Sigmoid colon (tissue), 7 donors: ENCODE results near the gene RGS8. TPM values are rescaled to one million over a fixed set of nuclear protein-coding genes. Genes with fewer than 3 reads are reported as not detected.

Experiments
- DNase-seq: peaks from one replicate; pipeline ENCODE4 v3.0.0-alpha.2; 2019
- H3K27ac ChIP-seq, 4 donors: fragments of 200-600 bp; sonication (generic); one replicate each; pipeline ENCODE4 v1.5.1; 2016 to 2019; ENCODE audit warnings: mild to moderate bottlenecking in 1 of 4
- H3K27me3 ChIP-seq, 3 donors: fragments of 200-600 bp; sonication (generic); one replicate each; pipeline ENCODE4 v1.5.1; 2019; ENCODE audit warnings: mild to moderate bottlenecking in 1 of 3
- H3K36me3 ChIP-seq, 4 donors: fragments of 200-600 bp; sonication (generic); one replicate each; pipeline ENCODE4 v1.5.1; 2016 to 2019
- H3K4me1 ChIP-seq, 4 donors: fragments of 200-600 bp; sonication (generic); one replicate each; pipeline ENCODE4 v1.5.1; 2017 to 2019
- H3K4me3 ChIP-seq, 4 donors: fragments of 200-600 bp; sonication (generic); one replicate each; pipeline ENCODE4 v1.5.1; 2017 to 2019; ENCODE audit warnings: mild to moderate bottlenecking in 2 of 4, moderate library complexity in 1 of 4
- H3K9me3 ChIP-seq, 4 donors: fragments of 200-600 bp in 3 of 4; sonication (generic) in 3 of 4; one replicate each; pipeline versions ENCODE4 v1.5.1 to v1.6.1; 2013 to 2019
- CTCF ChIP-seq, 4 experiments: fragments of 450-650 bp in 3 of 4; fragments of 200-600 bp in 1 of 4; IDR thresholded peaks; one replicate each; pipeline ENCODE4 v1.5.1; 2016 to 2019; ENCODE audit warnings: antibody characterized with exemption in 4 of 4, mild to moderate bottlenecking in 3 of 4, moderate library complexity in 2 of 4
- EP300 ChIP-seq, 4 donors: sonication (generic); formaldehyde crosslinking; IDR thresholded peaks; one replicate each; pipeline ENCODE4 v1.6.1; 2017; ENCODE audit warnings: antibody characterized with exemption in 4 of 4
- POLR2A ChIP-seq, 2 donors: fragments of 450-650 bp; IDR thresholded peaks; one replicate each; pipeline ENCODE4 v1.6.1; 2016; ENCODE audit warnings: antibody characterized with exemption in 2 of 2, mild to moderate bottlenecking in 2 of 2, moderate library complexity in 2 of 2
- POLR2AphosphoS5 ChIP-seq, 4 donors: sonication (generic); formaldehyde crosslinking; IDR thresholded peaks; one replicate each; pipeline ENCODE4 v1.6.1; 2017; ENCODE audit warnings: antibody characterized with exemption in 4 of 4
- WGBS, 2 donors: extraction: QIAGEN DNeasy Blood & Tissue Kit; methylation state at CpG; one replicate each; pipeline ENCODE4 v1.1.7; 2013; 5-methylcytosine and 5-hydroxymethylcytosine counted together
- intact Hi-C: fragments of 100-400 bp; cut with DNase I; formaldehyde crosslinking; loops from one replicate; pipeline ENCODE4 v1.15.1; 2023
- polyA plus RNA-seq, 3 donors: library from polyadenylated mRNA; stranded (reverse); fragments of 200-250 nt; gene quantifications; one replicate each; pipeline ENCODE4 v1.2.3, GENCODE V29; 2013
- total RNA-seq, 4 donors: library from RNA; depleted of rRNA; stranded (reverse); fragments of >200 nt; gene quantifications; one replicate each; pipeline ENCODE4 v1.1.0, GENCODE V29; 2016
- donor health status: healthy with polysubstance abuse.
- donor health status: Bipolar disorder and iron deficiency.
- donor health status: healthy.

The RGS8 gene
- total and polyA plus RNA-seq, 7 donors: under 0.01 to 0.54 (median 0.04) TPM; not detected in 4

- intact Hi-C loops: no loop called here
- H3K27ac ChIP-seq: no peak overlapping the region
- no peaks in the 10 kb centered on the region for H3K36me3 ChIP-seq
- H3K4me1 ChIP-seq: peaks cover 0 to 29% (median 19%) of the 10 kb centered on the region in 4 donors
- no peak for DNase-seq
- H3K4me3 ChIP-seq: no peak overlapping the region
- H3K27me3 ChIP-seq: no peaks in the 10 kb centered on the region
- 76 to 81% methylated on average over 5 of the region's 5 CpGs for WGBS, 2 donors
- TF ChIP-seq EP300 (IDR thresholded peaks at IDR 0.05) (no peak), CTCF (IDR thresholded peaks at IDR 0.05) (no peak), POLR2AphosphoS5 (IDR thresholded peaks at IDR 0.05) (no peak), POLR2A (IDR thresholded peaks at IDR 0.05) (no peak)
- H3K9me3 ChIP-seq: no peaks in the 10 kb centered on the region
Measured at GRCh38 chr1:182677397-182678098, 6.8 kb downstream of the RGS8 start.

GRCh38 chr1:182676274-182676673 lies 8.1 kb downstream of the RGS8 start:
- intact Hi-C loops: no loop called here
- DNase-seq: no peak
- Histone ChIP-seq H3K9me3 (no peaks in the 10 kb centered on the region), H3K27me3 (no peaks in the 10 kb centered on the region), H3K36me3 (no peaks in the 10 kb centered on the region), H3K4me1 (peaks cover 0 to 29% (median 19%) of the 10 kb centered on the region in 4 donors), H3K27ac (no peak overlapping the region), H3K4me3 (no peak overlapping the region)
- TF ChIP-seq POLR2A (IDR thresholded peaks at IDR 0.05): no peak
- TF ChIP-seq CTCF (IDR thresholded peaks at IDR 0.05): no peak
- TF ChIP-seq EP300 (IDR thresholded peaks at IDR 0.05): no peak
- TF ChIP-seq POLR2AphosphoS5 (IDR thresholded peaks at IDR 0.05): no peak
- WGBS, 2 donors: 72 to 79% methylated on average over 4 of the region's 4 CpGs

GRCh38 chr1:182674346-182675246 lies 9.8 kb downstream of the RGS8 start:
- peak; percentile 70 for DNase-seq
- Histone ChIP-seq H3K9me3 (no peaks in the 10 kb centered on the region), H3K36me3 (no peaks in the 10 kb centered on the region), H3K4me3 (no peak overlapping the region), H3K27ac (peak overlapping the region; percentile 28 to 69 (median 51)), H3K27me3 (no peaks in the 10 kb centered on the region), H3K4me1 (peaks cover 0 to 29% (median 19%) of the 10 kb centered on the region in 4 donors)
- intact Hi-C loops: no loop called here
- TF ChIP-seq CTCF (IDR thresholded peaks at IDR 0.05): no peak
- TF ChIP-seq POLR2A (IDR thresholded peaks at IDR 0.05): no peak
- no peak for TF ChIP-seq EP300 (IDR thresholded peaks at IDR 0.05)
- TF ChIP-seq POLR2AphosphoS5 (IDR thresholded peaks at IDR 0.05): peak in 1 of 4 donors; percentile 17
- 71 to 79% methylated on average over 8 of the region's 8 CpGs for WGBS, 2 donors

GRCh38 chr1:182672487-182672836 lies 11.9 kb downstream of the RGS8 start:
- Histone ChIP-seq H3K27me3 (no peaks in the 10 kb centered on the region), H3K4me1 (peaks cover 0 to 29% (median 19%) of the 10 kb centered on the region in 4 donors), H3K36me3 (no peaks in the 10 kb centered on the region), H3K4me3 (no peak overlapping the region), H3K27ac (no peak overlapping the region), H3K9me3 (no peaks in the 10 kb centered on the region)
- DNase-seq: no peak
- intact Hi-C loops: no loop called here
- TF ChIP-seq EP300 (IDR thresholded peaks at IDR 0.05) (no peak), POLR2AphosphoS5 (IDR thresholded peaks at IDR 0.05) (no peak), POLR2A (IDR thresholded peaks at IDR 0.05) (no peak), CTCF (IDR thresholded peaks at IDR 0.05) (no peak)
- 46 to 52% methylated on average over 1 of the region's 1 CpG for WGBS, 2 donors
